Endothelial cell of umbilical vein (primary cell): ENCODE measurements around the gene CHMP1A.

Source experiments
- EZH2 ChIP-seq: IDR thresholded peaks from 2 replicates; pipeline ENCODE4 v1.6.1; 2012; ENCODE audit warnings: borderline replicate concordance, low read depth, mild to moderate bottlenecking, moderate library complexity, low read length, inconsistent platforms; ENCODE audit not compliant: severe bottlenecking
- MYC ChIP-seq: IDR thresholded peaks from one replicate; pipeline ENCODE4 v1.6.1; 2011; ENCODE audit warnings: mild to moderate bottlenecking, low read depth, low read length
- POLR2A ChIP-seq: IDR thresholded peaks from 2 replicates; pipeline ENCODE4 v1.6.1; 2012; ENCODE audit warnings: low read depth, mild to moderate bottlenecking, control low read depth, low read length
- TF ChIP-seq, protein P1 (sequence below), 2 donors: IDR thresholded peaks; 1 replicate in 1 of 2; 2 replicates in 1 of 2; pipeline ENCODE4 v1.5.1; 2011; ENCODE audit warnings: low read length in 2 of 2, mild to moderate bottlenecking in 2 of 2, moderate library complexity in 2 of 2, control low read depth in 1 of 2, inconsistent platforms in 1 of 2, low read depth in 1 of 2; ENCODE audit not compliant: insufficient read depth in 1 of 2; ENCODE audit errors: extremely low read depth in 1 of 2

DNA sequence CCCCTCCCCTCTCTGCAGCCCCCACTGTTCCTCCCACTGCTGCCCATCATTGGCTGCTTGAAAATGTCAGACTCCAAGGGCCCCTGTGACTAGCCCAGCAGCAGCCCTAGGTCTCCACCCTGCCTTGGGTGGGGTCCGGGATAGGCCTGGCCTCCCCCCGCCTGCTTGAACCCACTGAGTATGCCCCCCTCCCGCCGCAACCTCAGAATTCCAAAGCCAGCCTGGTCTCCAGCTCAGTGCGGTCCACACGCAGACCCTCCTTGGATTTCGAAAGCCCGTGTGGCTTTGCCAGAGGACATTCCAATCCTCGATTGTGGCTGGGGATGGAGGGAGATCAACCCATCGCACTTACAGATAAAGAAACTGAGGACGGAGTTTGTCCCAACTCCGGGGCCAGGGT lies 37.7 kb downstream of the CHMP1A start:
- TF ChIP-seq, protein P1, sequence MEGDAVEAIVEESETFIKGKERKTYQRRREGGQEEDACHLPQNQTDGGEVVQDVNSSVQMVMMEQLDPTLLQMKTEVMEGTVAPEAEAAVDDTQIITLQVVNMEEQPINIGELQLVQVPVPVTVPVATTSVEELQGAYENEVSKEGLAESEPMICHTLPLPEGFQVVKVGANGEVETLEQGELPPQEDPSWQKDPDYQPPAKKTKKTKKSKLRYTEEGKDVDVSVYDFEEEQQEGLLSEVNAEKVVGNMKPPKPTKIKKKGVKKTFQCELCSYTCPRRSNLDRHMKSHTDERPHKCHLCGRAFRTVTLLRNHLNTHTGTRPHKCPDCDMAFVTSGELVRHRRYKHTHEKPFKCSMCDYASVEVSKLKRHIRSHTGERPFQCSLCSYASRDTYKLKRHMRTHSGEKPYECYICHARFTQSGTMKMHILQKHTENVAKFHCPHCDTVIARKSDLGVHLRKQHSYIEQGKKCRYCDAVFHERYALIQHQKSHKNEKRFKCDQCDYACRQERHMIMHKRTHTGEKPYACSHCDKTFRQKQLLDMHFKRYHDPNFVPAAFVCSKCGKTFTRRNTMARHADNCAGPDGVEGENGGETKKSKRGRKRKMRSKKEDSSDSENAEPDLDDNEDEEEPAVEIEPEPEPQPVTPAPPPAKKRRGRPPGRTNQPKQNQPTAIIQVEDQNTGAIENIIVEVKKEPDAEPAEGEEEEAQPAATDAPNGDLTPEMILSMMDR (IDR thresholded peaks at IDR 0.05; ENCODE audit: extremely low read depth in 1 of 2, insufficient read depth in 1 of 2, low read depth in 1 of 2, low read length in 2 of 2), result no peak
- no peak for TF ChIP-seq POLR2A
- TF ChIP-seq EZH2, result no peak
- no peak for TF ChIP-seq MYC
